ENCODE data around the gene NPAS3.

NPAS3 gene

GRCh38 chr14:33510063-33510481 lies 571.4 kb downstream of the NPAS3 start:
- TF ChIP-seq POLR2A (IDR thresholded peaks at IDR 0.05; ENCODE audit: low read depth, low read length) (no peak), POLR2AphosphoS5 (IDR thresholded peaks at IDR 0.05; ENCODE audit: low read depth, low read length) (no peak), TAF1 (IDR thresholded peaks at IDR 0.05; ENCODE audit: low read depth, low read length) (no peak), SPI1 (IDR thresholded peaks at IDR 0.05; ENCODE audit: low read depth, low read length) (no peak), POU2F2 (IDR thresholded peaks at IDR 0.05; ENCODE audit: low read depth, low read length) (no peak), PAX5 (IDR thresholded peaks at IDR 0.05; ENCODE audit: insufficient read depth, low read length, severe bottlenecking) (no peak)
- DNase-seq (ENCODE audit: insufficient read length, low spot score) (no peak), FAIRE-seq (no peak)

GRCh38 chr14:33510991-33511390 lies 572.3 kb downstream of the NPAS3 start:
- DNase-seq (ENCODE audit: insufficient read length, low spot score) (no peak), FAIRE-seq (no peak)
- TF ChIP-seq PAX5 (IDR thresholded peaks at IDR 0.05; ENCODE audit: insufficient read depth, low read length, severe bottlenecking) (no peak), POLR2A (IDR thresholded peaks at IDR 0.05; ENCODE audit: low read depth, low read length) (no peak), SPI1 (IDR thresholded peaks at IDR 0.05; ENCODE audit: low read depth, low read length) (no peak), POLR2AphosphoS5 (IDR thresholded peaks at IDR 0.05; ENCODE audit: low read depth, low read length) (no peak)

GRCh38 chr14:33511851-33512640 lies 573.4 kb downstream of the NPAS3 start:
- FAIRE-seq (no peak), DNase-seq (ENCODE audit: insufficient read length, low spot score) (no peak)
- no peak for TF ChIP-seq PAX5 (IDR thresholded peaks at IDR 0.05; ENCODE audit: insufficient read depth, low read length, severe bottlenecking)

GRCh38 chr14:33515441-33515840 lies 576.8 kb downstream of the NPAS3 start:
- no peak for DNase-seq (ENCODE audit: insufficient read length, low spot score)
- no peak for FAIRE-seq
- no peak for TF ChIP-seq POLR2A (IDR thresholded peaks at IDR 0.05; ENCODE audit: low read depth, low read length)
- no peak for TF ChIP-seq SPI1 (IDR thresholded peaks at IDR 0.05; ENCODE audit: low read depth, low read length)
- TF ChIP-seq POU2F2 (IDR thresholded peaks at IDR 0.05; ENCODE audit: low read depth, low read length) = no peak
- TF ChIP-seq POLR2AphosphoS5 (IDR thresholded peaks at IDR 0.05; ENCODE audit: low read depth, low read length) = no peak

GRCh38 chr14:33515899-33516298 lies 577.2 kb downstream of the NPAS3 start:
- TF ChIP-seq PAX5 (IDR thresholded peaks at IDR 0.05; ENCODE audit: insufficient read depth, low read length, severe bottlenecking) = no peak
- TF ChIP-seq POU2F2 (IDR thresholded peaks at IDR 0.05; ENCODE audit: low read depth, low read length) = no peak
- TF ChIP-seq TAF1 (IDR thresholded peaks at IDR 0.05; ENCODE audit: low read depth, low read length) = no peak
- no peak for TF ChIP-seq POLR2AphosphoS5 (IDR thresholded peaks at IDR 0.05; ENCODE audit: low read depth, low read length)
- TF ChIP-seq POLR2A (IDR thresholded peaks at IDR 0.05; ENCODE audit: low read depth, low read length) = no peak
- no peak for TF ChIP-seq SPI1 (IDR thresholded peaks at IDR 0.05; ENCODE audit: low read depth, low read length)
- no peak for FAIRE-seq
- no peak for DNase-seq (ENCODE audit: insufficient read length, low spot score)

GRCh38 chr14:33516898-33517436 lies 578.3 kb downstream of the NPAS3 start:
- TF ChIP-seq SPI1 (IDR thresholded peaks at IDR 0.05; ENCODE audit: low read depth, low read length) (no peak), POLR2AphosphoS5 (IDR thresholded peaks at IDR 0.05; ENCODE audit: low read depth, low read length) (no peak), PAX5 (IDR thresholded peaks at IDR 0.05; ENCODE audit: insufficient read depth, low read length, severe bottlenecking) (no peak), TAF1 (IDR thresholded peaks at IDR 0.05; ENCODE audit: low read depth, low read length) (no peak), POU2F2 (IDR thresholded peaks at IDR 0.05; ENCODE audit: low read depth, low read length) (no peak), POLR2A (IDR thresholded peaks at IDR 0.05; ENCODE audit: low read depth, low read length) (no peak)
- DNase-seq (ENCODE audit: insufficient read length, low spot score) (no peak), FAIRE-seq (no peak)

GRCh38 chr14:33521192-33521591 lies 582.5 kb downstream of the NPAS3 start:
- FAIRE-seq = no peak
- TF ChIP-seq PAX5 (IDR thresholded peaks at IDR 0.05; ENCODE audit: insufficient read depth, low read length, severe bottlenecking) (no peak), TAF1 (IDR thresholded peaks at IDR 0.05; ENCODE audit: low read depth, low read length) (no peak)
- DNase-seq (ENCODE audit: insufficient read length, low spot score) = no peak

GRCh38 chr14:33524244-33524643 lies 585.6 kb downstream of the NPAS3 start:
- no peak for DNase-seq (ENCODE audit: insufficient read length, low spot score)
- FAIRE-seq = no peak
- TF ChIP-seq POLR2A (IDR thresholded peaks at IDR 0.05; ENCODE audit: low read depth, low read length) (no peak), POU2F2 (IDR thresholded peaks at IDR 0.05; ENCODE audit: low read depth, low read length) (no peak), POLR2AphosphoS5 (IDR thresholded peaks at IDR 0.05; ENCODE audit: low read depth, low read length) (no peak), SPI1 (IDR thresholded peaks at IDR 0.05; ENCODE audit: low read depth, low read length) (no peak), TAF1 (IDR thresholded peaks at IDR 0.05; ENCODE audit: low read depth, low read length) (no peak), PAX5 (IDR thresholded peaks at IDR 0.05; ENCODE audit: insufficient read depth, low read length, severe bottlenecking) (no peak)

GRCh38 chr14:33525626-33526025 lies 586.9 kb downstream of the NPAS3 start:
- FAIRE-seq (no peak), DNase-seq (ENCODE audit: insufficient read length, low spot score) (no peak)
- no peak for TF ChIP-seq POU2F2 (IDR thresholded peaks at IDR 0.05; ENCODE audit: low read depth, low read length)
- TF ChIP-seq TAF1 (IDR thresholded peaks at IDR 0.05; ENCODE audit: low read depth, low read length) = no peak
- TF ChIP-seq POLR2A (IDR thresholded peaks at IDR 0.05; ENCODE audit: low read depth, low read length) = no peak
- no peak for TF ChIP-seq PAX5 (IDR thresholded peaks at IDR 0.05; ENCODE audit: insufficient read depth, low read length, severe bottlenecking)
- no peak for TF ChIP-seq POLR2AphosphoS5 (IDR thresholded peaks at IDR 0.05; ENCODE audit: low read depth, low read length)
- TF ChIP-seq SPI1 (IDR thresholded peaks at IDR 0.05; ENCODE audit: low read depth, low read length) = no peak

- FAIRE-seq = no peak
- DNase-seq (ENCODE audit: insufficient read length, low spot score) = no peak
- TF ChIP-seq POLR2AphosphoS5 (IDR thresholded peaks at IDR 0.05; ENCODE audit: low read depth, low read length) (no peak), POU2F2 (IDR thresholded peaks at IDR 0.05; ENCODE audit: low read depth, low read length) (no peak), POLR2A (IDR thresholded peaks at IDR 0.05; ENCODE audit: low read depth, low read length) (no peak), SPI1 (IDR thresholded peaks at IDR 0.05; ENCODE audit: low read depth, low read length) (no peak), PAX5 (IDR thresholded peaks at IDR 0.05; ENCODE audit: insufficient read depth, low read length, severe bottlenecking) (no peak), TAF1 (IDR thresholded peaks at IDR 0.05; ENCODE audit: low read depth, low read length) (no peak)
These were observed 588.5 kb downstream of the NPAS3 start for GRCh38 chr14:33527023-33527634.
